Sigmoid colon (tissue), 7 donors: ENCODE results near the gene F13A1. TPM values are rescaled to one million over a fixed set of nuclear protein-coding genes. Genes with fewer than 3 reads are reported as not detected.

Experiments
- DNase-seq: peaks from one replicate; pipeline ENCODE4 v3.0.0-alpha.2; 2019
- H3K27ac ChIP-seq, 4 donors: fragments of 200-600 bp; sonication (generic); one replicate each; pipeline ENCODE4 v1.5.1; 2016 to 2019; ENCODE audit warnings: mild to moderate bottlenecking in 1 of 4
- H3K27me3 ChIP-seq, 3 donors: fragments of 200-600 bp; sonication (generic); one replicate each; pipeline ENCODE4 v1.5.1; 2019; ENCODE audit warnings: mild to moderate bottlenecking in 1 of 3
- H3K36me3 ChIP-seq, 4 donors: fragments of 200-600 bp; sonication (generic); one replicate each; pipeline ENCODE4 v1.5.1; 2016 to 2019
- H3K4me1 ChIP-seq, 4 donors: fragments of 200-600 bp; sonication (generic); one replicate each; pipeline ENCODE4 v1.5.1; 2017 to 2019
- H3K4me3 ChIP-seq, 4 donors: fragments of 200-600 bp; sonication (generic); one replicate each; pipeline ENCODE4 v1.5.1; 2017 to 2019; ENCODE audit warnings: mild to moderate bottlenecking in 2 of 4, moderate library complexity in 1 of 4
- H3K9me3 ChIP-seq, 4 donors: fragments of 200-600 bp in 3 of 4; sonication (generic) in 3 of 4; one replicate each; pipeline versions ENCODE4 v1.5.1 to v1.6.1; 2013 to 2019
- EP300 ChIP-seq, 4 donors: sonication (generic); formaldehyde crosslinking; IDR thresholded peaks; one replicate each; pipeline ENCODE4 v1.6.1; 2017; ENCODE audit warnings: antibody characterized with exemption in 4 of 4
- POLR2A ChIP-seq, 2 donors: fragments of 450-650 bp; IDR thresholded peaks; one replicate each; pipeline ENCODE4 v1.6.1; 2016; ENCODE audit warnings: antibody characterized with exemption in 2 of 2, mild to moderate bottlenecking in 2 of 2, moderate library complexity in 2 of 2
- POLR2AphosphoS5 ChIP-seq, 4 donors: sonication (generic); formaldehyde crosslinking; IDR thresholded peaks; one replicate each; pipeline ENCODE4 v1.6.1; 2017; ENCODE audit warnings: antibody characterized with exemption in 4 of 4
- WGBS, 2 donors: extraction: QIAGEN DNeasy Blood & Tissue Kit; methylation state at CpG; one replicate each; pipeline ENCODE4 v1.1.7; 2013; 5-methylcytosine and 5-hydroxymethylcytosine counted together
- intact Hi-C: fragments of 100-400 bp; cut with DNase I; formaldehyde crosslinking; loops from one replicate; pipeline ENCODE4 v1.15.1; 2023
- polyA plus RNA-seq, 3 donors: library from polyadenylated mRNA; stranded (reverse); fragments of 200-250 nt; gene quantifications; one replicate each; pipeline ENCODE4 v1.2.3, GENCODE V29; 2013
- total RNA-seq, 4 donors: library from RNA; depleted of rRNA; stranded (reverse); fragments of >200 nt; gene quantifications; one replicate each; pipeline ENCODE4 v1.1.0, GENCODE V29; 2016
- TF ChIP-seq, protein P1 (sequence below), 4 experiments: fragments of 450-650 bp in 3 of 4; fragments of 200-600 bp in 1 of 4; IDR thresholded peaks; one replicate each; pipeline ENCODE4 v1.5.1; 2016 to 2019; ENCODE audit warnings: antibody characterized with exemption in 4 of 4, mild to moderate bottlenecking in 3 of 4, moderate library complexity in 2 of 4
- donor health status: healthy with polysubstance abuse.
- donor health status: Bipolar disorder and iron deficiency.
- donor health status: healthy.

The F13A1 gene
- total and polyA plus RNA-seq, 7 donors = 14.1 to 196 (median 47.9) TPM

DNA sequence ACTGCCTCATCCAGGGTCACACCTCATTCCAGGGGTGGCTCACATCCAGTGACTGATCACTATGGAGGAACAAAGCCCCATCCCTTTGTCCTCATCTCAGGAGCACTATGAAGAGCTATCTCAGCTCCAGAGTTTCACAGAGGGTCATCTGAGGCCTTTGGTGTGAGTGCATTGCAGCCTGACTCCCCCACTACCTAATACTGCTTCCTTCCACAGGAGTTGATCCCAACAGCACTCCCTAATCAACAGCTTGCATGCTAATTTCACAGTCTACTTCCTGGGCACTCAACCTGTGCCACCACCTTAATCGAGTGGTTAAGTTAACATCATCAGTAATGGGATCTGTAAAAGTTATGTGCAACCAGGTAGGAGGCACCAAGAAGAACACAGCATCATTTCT lies 37.7 kb downstream of the F13A1 start:
- H3K9me3 ChIP-seq = no peaks in the 10 kb centered on the region
- H3K4me3 ChIP-seq = no peak overlapping the region
- TF ChIP-seq, protein P1, sequence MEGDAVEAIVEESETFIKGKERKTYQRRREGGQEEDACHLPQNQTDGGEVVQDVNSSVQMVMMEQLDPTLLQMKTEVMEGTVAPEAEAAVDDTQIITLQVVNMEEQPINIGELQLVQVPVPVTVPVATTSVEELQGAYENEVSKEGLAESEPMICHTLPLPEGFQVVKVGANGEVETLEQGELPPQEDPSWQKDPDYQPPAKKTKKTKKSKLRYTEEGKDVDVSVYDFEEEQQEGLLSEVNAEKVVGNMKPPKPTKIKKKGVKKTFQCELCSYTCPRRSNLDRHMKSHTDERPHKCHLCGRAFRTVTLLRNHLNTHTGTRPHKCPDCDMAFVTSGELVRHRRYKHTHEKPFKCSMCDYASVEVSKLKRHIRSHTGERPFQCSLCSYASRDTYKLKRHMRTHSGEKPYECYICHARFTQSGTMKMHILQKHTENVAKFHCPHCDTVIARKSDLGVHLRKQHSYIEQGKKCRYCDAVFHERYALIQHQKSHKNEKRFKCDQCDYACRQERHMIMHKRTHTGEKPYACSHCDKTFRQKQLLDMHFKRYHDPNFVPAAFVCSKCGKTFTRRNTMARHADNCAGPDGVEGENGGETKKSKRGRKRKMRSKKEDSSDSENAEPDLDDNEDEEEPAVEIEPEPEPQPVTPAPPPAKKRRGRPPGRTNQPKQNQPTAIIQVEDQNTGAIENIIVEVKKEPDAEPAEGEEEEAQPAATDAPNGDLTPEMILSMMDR (IDR thresholded peaks at IDR 0.05) = no peak
- TF ChIP-seq POLR2A (IDR thresholded peaks at IDR 0.05) (no peak), EP300 (IDR thresholded peaks at IDR 0.05) (no peak), POLR2AphosphoS5 (IDR thresholded peaks at IDR 0.05) (no peak)
- no peaks in the 10 kb centered on the region for H3K27me3 ChIP-seq
- no peak overlapping the region for H3K27ac ChIP-seq
- intact Hi-C loops = no loop called here
- WGBS, 2 donors = 66 to 84% methylated on average over 1 of the region's 1 CpG
- no peak for DNase-seq
- H3K36me3 ChIP-seq = no peaks in the 10 kb centered on the region
- no peaks in the 10 kb centered on the region for H3K4me1 ChIP-seq

DNA sequence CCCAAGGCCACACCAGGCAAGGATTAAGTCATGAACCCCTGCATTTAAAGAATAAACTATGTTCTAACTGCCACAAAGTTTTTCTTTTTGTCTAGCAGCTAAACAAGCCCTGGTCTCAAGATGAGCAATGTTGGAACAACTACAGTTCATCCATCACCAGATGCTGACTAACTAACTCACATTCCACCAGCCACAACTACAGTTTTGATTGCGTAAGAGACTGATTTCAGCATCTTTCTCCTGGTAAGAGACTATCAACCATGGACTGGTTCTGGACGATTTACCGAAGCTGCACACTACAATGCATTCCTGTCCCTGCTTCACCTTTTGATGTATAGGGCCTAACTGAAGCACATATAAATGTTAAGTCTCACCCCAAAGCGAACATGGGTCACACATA lies 43.0 kb downstream of the F13A1 start:
- Histone ChIP-seq H3K9me3 (no peaks in the 10 kb centered on the region), H3K4me3 (no peak overlapping the region), H3K27ac (no peak overlapping the region), H3K27me3 (no peaks in the 10 kb centered on the region), H3K4me1 (no peaks in the 10 kb centered on the region), H3K36me3 (no peaks in the 10 kb centered on the region)
- DNase-seq = no peak
- 71 to 80% methylated on average over 4 of the region's 4 CpGs for WGBS, 2 donors
- TF ChIP-seq EP300 (IDR thresholded peaks at IDR 0.05) (no peak), POLR2AphosphoS5 (IDR thresholded peaks at IDR 0.05) (no peak), POLR2A (IDR thresholded peaks at IDR 0.05) (no peak)
- TF ChIP-seq, protein P1 (IDR thresholded peaks at IDR 0.05) = no peak
- intact Hi-C loops = no loop called here

DNA sequence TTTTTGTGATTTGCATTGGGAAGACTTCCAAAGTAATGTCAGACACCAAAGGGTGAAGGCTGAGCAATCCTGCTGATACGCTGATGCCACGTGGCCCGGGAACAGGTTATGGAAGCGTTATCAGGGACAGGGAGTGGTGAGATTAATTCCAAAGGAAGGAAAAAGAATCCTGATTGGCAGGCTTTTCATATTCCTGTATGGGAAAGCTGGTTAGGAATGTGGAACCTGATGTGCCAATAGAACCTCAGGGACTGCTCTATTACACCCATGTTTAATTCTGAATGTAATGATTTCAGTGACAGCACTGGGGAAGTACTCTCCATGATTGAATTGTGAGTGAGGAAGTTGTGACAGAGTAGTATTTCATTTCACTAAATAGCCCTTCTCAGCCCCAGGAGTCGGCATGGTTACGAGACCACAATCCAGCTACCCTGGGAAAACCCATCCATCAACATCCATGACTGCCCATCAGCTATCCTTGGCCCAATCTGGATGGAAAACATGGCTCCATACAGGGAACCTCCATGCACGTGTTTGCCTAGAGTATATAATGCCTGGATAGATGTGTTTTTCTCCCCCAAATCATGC lies 49.4 kb downstream of the F13A1 start:
- intact Hi-C loops = no loop called here
- no peaks in the 10 kb centered on the region for H3K4me1 ChIP-seq
- 64 to 74% methylated on average over 7 of the region's 7 CpGs for WGBS, 2 donors
- H3K36me3 ChIP-seq = no peaks in the 10 kb centered on the region
- no peak for TF ChIP-seq EP300 (IDR thresholded peaks at IDR 0.05)
- no peak for TF ChIP-seq POLR2A (IDR thresholded peaks at IDR 0.05)
- TF ChIP-seq, protein P1 (IDR thresholded peaks at IDR 0.05) = no peak
- TF ChIP-seq POLR2AphosphoS5 (IDR thresholded peaks at IDR 0.05) = no peak
- no peak overlapping the region for H3K27ac ChIP-seq
- H3K9me3 ChIP-seq = no peaks in the 10 kb centered on the region
- no peak overlapping the region for H3K4me3 ChIP-seq
- no peaks in the 10 kb centered on the region for H3K27me3 ChIP-seq
- no peak for DNase-seq

DNA sequence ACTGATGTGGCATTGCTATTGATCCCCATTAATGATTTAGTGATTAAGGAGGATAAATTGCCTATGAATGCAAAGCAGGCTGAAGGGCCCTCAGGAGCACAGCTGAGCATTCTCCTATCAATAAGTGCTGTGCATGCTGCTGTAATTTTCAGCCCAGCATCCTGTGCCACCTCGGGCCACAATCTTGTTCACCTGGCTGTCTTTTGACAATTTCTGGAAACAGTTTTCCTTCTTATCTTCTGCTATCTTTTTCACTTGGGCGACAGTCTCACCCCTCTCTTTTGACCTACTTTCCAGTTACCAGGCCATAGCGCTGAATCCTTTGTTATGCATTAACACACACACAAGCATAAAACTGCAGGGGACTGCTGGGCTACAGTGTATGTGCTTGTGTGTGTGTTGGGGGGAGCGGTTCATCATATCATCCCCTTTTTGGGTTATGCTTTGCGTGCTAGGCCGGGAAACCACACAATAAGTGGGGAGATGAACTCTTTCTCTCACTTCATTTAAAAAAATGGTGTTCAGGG lies 60.2 kb downstream of the F13A1 start:
- H3K27ac ChIP-seq = no peak overlapping the region
- TF ChIP-seq POLR2A (IDR thresholded peaks at IDR 0.05) (no peak), POLR2AphosphoS5 (IDR thresholded peaks at IDR 0.05) (no peak), EP300 (IDR thresholded peaks at IDR 0.05) (no peak)
- TF ChIP-seq, protein P1 (IDR thresholded peaks at IDR 0.05) = no peak
- 82 to 86% methylated on average over 6 of the region's 6 CpGs for WGBS, 2 donors

DNA sequence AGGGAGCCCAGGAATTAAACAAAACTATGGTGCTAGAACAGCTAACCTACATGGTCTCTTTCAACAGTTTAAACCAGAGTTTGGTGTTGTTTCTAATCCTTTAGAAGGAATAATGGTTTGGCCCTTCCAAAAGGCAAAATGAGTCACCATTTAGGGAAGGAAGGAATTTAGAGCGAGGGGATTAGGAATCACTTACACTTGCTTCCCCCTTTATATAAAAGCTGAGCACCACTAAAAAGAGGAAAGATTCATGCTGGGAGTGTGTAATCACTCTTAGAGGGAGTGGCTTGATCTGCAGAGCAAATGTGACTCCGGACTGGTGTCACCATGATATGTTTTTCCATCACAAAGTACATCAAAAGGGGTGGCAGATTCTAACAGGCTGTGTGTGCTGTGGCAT lies 63.6 kb downstream of the F13A1 start:
- Histone ChIP-seq H3K27ac (no peak overlapping the region), H3K4me3 (no peak overlapping the region), H3K36me3 (no peaks in the 10 kb centered on the region), H3K27me3 (no peaks in the 10 kb centered on the region), H3K9me3 (no peaks in the 10 kb centered on the region), H3K4me1 (no peaks in the 10 kb centered on the region)
- no peak for DNase-seq
- intact Hi-C loops = no loop called here
- WGBS, 2 donors = 50 to 61% methylated on average over 2 of the region's 2 CpGs
- no peak for TF ChIP-seq POLR2A (IDR thresholded peaks at IDR 0.05)
- no peak for TF ChIP-seq POLR2AphosphoS5 (IDR thresholded peaks at IDR 0.05)
- TF ChIP-seq, protein P1 (IDR thresholded peaks at IDR 0.05) = no peak
- TF ChIP-seq EP300 (IDR thresholded peaks at IDR 0.05) = no peak

More for the DNA sequence above, 60.2 kb downstream of the F13A1 start:
- Histone ChIP-seq H3K36me3 (no peaks in the 10 kb centered on the region), H3K27me3 (no peaks in the 10 kb centered on the region), H3K4me1 (no peaks in the 10 kb centered on the region), H3K9me3 (no peaks in the 10 kb centered on the region), H3K4me3 (no peak overlapping the region)
- DNase-seq = no peak
- intact Hi-C loops = no loop called here
